MM.1S (cell line): ENCODE results near the gene AMELX.
A peak's percentile ranks its signal among the peaks of the same experiment; 100 is the strongest.

Source experiments
- DNase-seq: peaks from one replicate; pipeline ENCODE4 v3.0.0-alpha.2; 2015
- H2AFZ ChIP-seq: fragments of 300-600 bp; sonication (generic); 2 replicates; pipeline ENCODE4 v1.6.0; 2016; ENCODE audit warnings: antibody characterized with exemption, low read length
- H3F3A ChIP-seq: fragments of 300-600 bp; sonication (generic); 2 replicates; pipeline ENCODE4 v1.6.1; 2016; ENCODE audit warnings: mild to moderate bottlenecking, antibody characterized with exemption, low read length, moderate library complexity, mixed read lengths; ENCODE audit not compliant: insufficient read depth
- H3K27ac ChIP-seq: fragments of 300-600 bp; sonication (generic); 2 replicates; pipeline ENCODE4 v1.5.1; 2016; ENCODE audit warnings: mild to moderate bottlenecking, low read length
- H3K27me3 ChIP-seq: fragments of 300-600 bp; sonication (generic); replicated peaks from 2 replicates; pipeline ENCODE4 v1.6.0; 2016; ENCODE audit warnings: low read length; ENCODE audit not compliant: insufficient read depth
- H3K36me3 ChIP-seq: fragments of 300-600 bp; sonication (generic); replicated peaks from 2 replicates; pipeline ENCODE4 v1.6.1; 2016; ENCODE audit warnings: mild to moderate bottlenecking, low read length, mixed read lengths; ENCODE audit not compliant: insufficient read depth
- H3K4me1 ChIP-seq: fragments of 300-600 bp; sonication (generic); 2 replicates; pipeline ENCODE4 v1.6.1; 2016; ENCODE audit warnings: low read length, mixed read lengths
- H3K4me2 ChIP-seq: fragments of 300-600 bp; sonication (generic); 2 replicates; pipeline ENCODE4 v1.6.0; 2016; ENCODE audit warnings: low read depth, low read length
- H3K4me3 ChIP-seq: fragments of 300-600 bp; sonication (generic); 2 replicates; pipeline ENCODE4 v1.5.1; 2016; ENCODE audit warnings: low read length, mixed read lengths
- H3K79me2 ChIP-seq: fragments of 300-600 bp; sonication (generic); 2 replicates; pipeline ENCODE4 v1.6.1; 2016; ENCODE audit warnings: mixed run types, low read length, mixed read lengths
- H3K9ac ChIP-seq: fragments of 300-600 bp; sonication (generic); 2 replicates; pipeline ENCODE4 v1.6.1; 2016; ENCODE audit warnings: low read length, mixed read lengths
- H3K9me2 ChIP-seq: fragments of 300-600 bp; sonication (generic); replicated peaks from 2 replicates; pipeline ENCODE4 v1.6.1; 2016; ENCODE audit warnings: mild to moderate bottlenecking, low read length, mixed read lengths; ENCODE audit not compliant: insufficient read depth
- H3K9me3 ChIP-seq: fragments of 300-600 bp; sonication (generic); replicated peaks from 2 replicates; pipeline ENCODE4 v1.6.1; 2016; ENCODE audit warnings: mild to moderate bottlenecking, low read length, mixed read lengths; ENCODE audit not compliant: insufficient read depth
- H4K20me1 ChIP-seq: fragments of 300-600 bp; sonication (generic); 2 replicates; pipeline ENCODE4 v1.6.1; 2016; ENCODE audit warnings: mild to moderate bottlenecking, low read length, moderate library complexity, mixed read lengths; ENCODE audit not compliant: insufficient read depth
- CTCF ChIP-seq: fragments of 300-600 bp; sonication (generic); IDR thresholded peaks from 2 replicates; pipeline ENCODE4 v1.5.1; 2016; ENCODE audit warnings: antibody characterized with exemption, low read length, mixed read lengths
- EZH2 ChIP-seq: fragments of 300-600 bp; sonication (generic); optimal IDR thresholded peaks from 2 replicates; pipeline ENCODE3; 2017; ENCODE audit warnings: low read depth, mild to moderate bottlenecking, antibody characterized with exemption, low read length, mixed read lengths
- EZH2phosphoT487 ChIP-seq: fragments of 300-600 bp; sonication (generic); IDR thresholded peaks from 2 replicates; pipeline ENCODE4 v1.6.1; 2018; ENCODE audit warnings: antibody characterized with exemption, low read length

Gene AMELX

GRCh38 chrX:11311706-11312105, 18.5 kb downstream of the AMELX start:
- no peaks in the 10 kb centered on the region for H3K9me3 ChIP-seq
- no peaks in the 10 kb centered on the region for H3K27me3 ChIP-seq
- no peak overlapping the region for H3K4me2 ChIP-seq
- H2AFZ ChIP-seq = no peak overlapping the region
- no peaks in the 10 kb centered on the region for H3K9me2 ChIP-seq
- peaks cover 35% of the 10 kb centered on the region for H3K79me2 ChIP-seq
- H3K4me3 ChIP-seq = no peak overlapping the region
- TF ChIP-seq EZH2 = no peak
- TF ChIP-seq CTCF = no peak
- TF ChIP-seq EZH2phosphoT487 = no peak
- H3K4me1 ChIP-seq = no peaks in the 10 kb centered on the region
- H4K20me1 ChIP-seq = no peaks in the 10 kb centered on the region
- DNase-seq = no peak
- H3K9ac ChIP-seq = no peak overlapping the region
- no peaks in the 10 kb centered on the region for H3F3A ChIP-seq
- no peak overlapping the region for H3K27ac ChIP-seq
- no peaks in the 10 kb centered on the region for H3K36me3 ChIP-seq

- peak overlapping the region; percentile 81 for H3K27ac ChIP-seq
- peak; percentile 70 for DNase-seq
- no peaks in the 10 kb centered on the region for H3K27me3 ChIP-seq
- peak overlapping the region; percentile 81 for H3K4me2 ChIP-seq
- H4K20me1 ChIP-seq = no peaks in the 10 kb centered on the region
- H3K4me3 ChIP-seq = peak overlapping the region; percentile 31
- no peak for TF ChIP-seq EZH2phosphoT487
- TF ChIP-seq CTCF = no peak
- no peak for TF ChIP-seq EZH2
- no peak overlapping the region for H2AFZ ChIP-seq
- no peaks in the 10 kb centered on the region for H3K9me3 ChIP-seq
- H3K9me2 ChIP-seq = no peaks in the 10 kb centered on the region
- H3K9ac ChIP-seq = peak overlapping the region; percentile 55; the same call in 1 of the 2 replicates
- H3K79me2 ChIP-seq = peaks cover 41% of the 10 kb centered on the region
- no peaks in the 10 kb centered on the region for H3K36me3 ChIP-seq
- peaks cover 14% of the 10 kb centered on the region for H3K4me1 ChIP-seq
- H3F3A ChIP-seq = peaks cover 11% of the 10 kb centered on the region; the same call in 1 of the 2 replicates
Observed at GRCh38 chrX:11319806-11320520, 26.8 kb downstream of the AMELX start.

DNA sequence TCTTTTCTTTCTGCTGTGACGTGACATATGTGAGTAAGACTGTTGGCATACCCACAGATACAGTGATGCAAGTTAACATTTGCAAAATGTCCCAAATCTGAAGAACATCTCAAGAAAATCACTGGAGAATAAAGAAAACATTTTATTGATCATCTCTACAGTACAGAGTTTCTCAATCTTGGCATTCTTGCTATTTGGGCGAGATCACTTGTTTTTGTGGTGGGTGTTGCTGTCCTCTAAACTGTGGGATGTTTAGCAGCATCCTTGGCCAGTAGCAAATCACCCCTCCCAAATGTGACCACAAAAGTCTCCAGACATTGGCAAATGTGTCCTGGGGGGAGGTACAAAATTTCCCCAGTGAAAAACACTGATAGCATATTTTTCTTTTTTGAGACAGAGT, 28.8 kb downstream of the AMELX start:
- Histone ChIP-seq H3K4me1 (peaks cover 14% of the 10 kb centered on the region), H2AFZ (no peak overlapping the region), H3F3A (peaks cover 11% of the 10 kb centered on the region; the same call in 1 of the 2 replicates), H3K27ac (no peak overlapping the region), H3K9ac (no peak overlapping the region), H3K79me2 (peaks cover 31% of the 10 kb centered on the region), H3K9me3 (no peaks in the 10 kb centered on the region), H3K27me3 (no peaks in the 10 kb centered on the region), H4K20me1 (no peaks in the 10 kb centered on the region), H3K4me3 (no peak overlapping the region), H3K4me2 (no peak overlapping the region), H3K9me2 (no peaks in the 10 kb centered on the region), H3K36me3 (no peaks in the 10 kb centered on the region)
- TF ChIP-seq EZH2 (no peak), EZH2phosphoT487 (no peak), CTCF (no peak)
- DNase-seq = no peak
